GM18861 (cell line): ENCODE data around the gene ATP6V1G3.
"Not testable (repeated sequence)": the region's sequence is repeated elsewhere in the genome, so short reads cannot be mapped to it uniquely, and the experiment has no call there.

ENCODE experiments used
- ATAC-seq: cut with Tn5 transposase; IDR thresholded peaks from one replicate; pipeline ENCODE4 v1.9.1; 2021; ENCODE audit not compliant: unreplicated experiment

ATP6V1G3 gene

GRCh38 chr1:198498103-198498385, 42.4 kb downstream of the ATP6V1G3 start:
- no peak for ATAC-seq

- no peak for ATAC-seq
These were observed 43.0 kb downstream of the ATP6V1G3 start for GRCh38 chr1:198497326-198498102.

DNA sequence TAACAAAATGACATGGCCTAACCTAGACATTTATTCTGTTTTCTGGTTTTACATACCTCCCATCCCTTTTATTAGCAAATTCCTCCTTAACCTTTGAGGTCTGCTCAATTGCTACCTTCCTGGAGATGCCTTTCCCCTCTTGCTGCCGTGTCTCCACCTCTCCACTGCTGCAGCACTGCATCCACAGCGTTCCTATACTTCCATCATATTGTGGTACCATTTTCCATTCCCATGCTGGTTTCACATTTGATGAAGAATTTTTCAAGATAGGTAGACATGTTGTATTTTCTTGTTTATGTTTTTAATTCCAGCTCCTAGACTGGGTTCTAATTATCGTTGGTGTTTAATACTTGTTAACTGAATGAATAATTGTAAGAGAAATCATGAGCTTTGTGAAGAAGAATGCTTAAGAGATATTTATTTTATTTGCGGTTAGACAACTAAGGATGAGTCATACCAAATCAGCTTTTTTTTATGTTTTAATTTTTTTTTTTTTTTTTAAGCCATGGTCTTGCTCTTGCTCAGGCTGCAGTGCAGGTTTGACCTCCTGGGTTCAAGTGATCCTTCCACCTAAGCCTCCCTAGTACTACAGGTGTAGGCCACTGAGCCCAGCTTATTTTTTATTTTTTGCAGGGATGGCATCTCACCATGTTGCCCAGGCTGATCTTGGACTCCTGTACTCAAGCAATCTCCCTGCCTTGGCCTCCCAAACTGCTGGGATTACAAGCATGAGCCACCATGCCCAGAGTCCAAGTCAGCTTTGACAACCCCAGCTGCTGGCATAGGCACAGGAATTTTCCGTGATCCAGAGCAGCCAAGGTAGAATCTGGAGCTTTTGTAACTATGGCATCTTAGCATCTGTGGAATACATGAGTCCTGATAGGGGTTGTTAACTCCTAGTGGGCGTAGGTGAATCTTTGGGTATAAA, 44.0 kb downstream of the ATP6V1G3 start:
- no peak for ATAC-seq

- ATAC-seq = no peak
These were observed 44.8 kb downstream of the ATP6V1G3 start for GRCh38 chr1:198495631-198496030.

GRCh38 chr1:198494658-198495103, 45.8 kb downstream of the ATP6V1G3 start:
- no peak for ATAC-seq

GRCh38 chr1:198494139-198494538, 46.3 kb downstream of the ATP6V1G3 start:
- ATAC-seq = no peak

DNA sequence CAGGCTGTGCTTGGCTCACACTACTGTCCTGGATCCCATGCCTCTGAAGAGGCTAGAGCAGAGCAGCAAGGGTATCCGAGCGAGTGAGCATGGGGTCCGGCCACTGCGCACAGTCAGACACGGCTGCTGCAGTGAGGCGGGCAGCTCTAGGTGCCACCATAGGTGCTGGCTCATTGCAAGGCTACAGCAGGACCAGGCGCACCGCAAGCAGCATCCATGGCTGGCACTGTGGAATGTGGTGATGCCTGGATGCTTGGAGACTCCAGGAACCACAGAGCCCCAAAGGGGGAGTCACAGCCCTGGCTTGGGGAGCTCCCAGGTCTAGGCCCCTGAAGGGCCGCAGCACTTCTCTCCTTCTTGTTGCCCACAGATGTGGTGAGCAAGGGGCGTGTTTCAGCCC, 47.2 kb downstream of the ATP6V1G3 start:
- no peak for ATAC-seq

GRCh38 chr1:198492872-198493271, 47.6 kb downstream of the ATP6V1G3 start:
- no peak for ATAC-seq

- no peak for ATAC-seq
These were observed 48.9 kb downstream of the ATP6V1G3 start for GRCh38 chr1:198491596-198491995.

DNA sequence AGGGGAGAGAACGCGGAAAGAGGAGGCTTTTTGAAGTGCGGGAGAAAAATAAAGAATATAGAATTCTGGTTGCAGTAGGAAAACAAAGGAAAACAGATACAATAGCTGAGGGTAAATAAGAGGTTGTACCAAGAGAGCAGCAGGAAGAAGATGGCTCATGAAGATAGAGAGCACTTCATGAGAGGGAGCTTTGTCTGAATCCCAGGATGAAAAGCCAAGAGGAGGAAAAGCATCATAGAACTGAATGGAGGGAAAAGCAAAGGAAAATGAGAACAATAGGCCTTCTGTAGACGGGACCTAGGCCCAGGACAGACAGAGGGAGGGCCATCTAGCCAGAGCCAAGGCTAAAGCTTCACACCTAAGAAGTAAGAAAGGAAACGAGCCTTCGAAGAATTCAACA, 49.5 kb downstream of the ATP6V1G3 start:
- no peak for ATAC-seq

DNA sequence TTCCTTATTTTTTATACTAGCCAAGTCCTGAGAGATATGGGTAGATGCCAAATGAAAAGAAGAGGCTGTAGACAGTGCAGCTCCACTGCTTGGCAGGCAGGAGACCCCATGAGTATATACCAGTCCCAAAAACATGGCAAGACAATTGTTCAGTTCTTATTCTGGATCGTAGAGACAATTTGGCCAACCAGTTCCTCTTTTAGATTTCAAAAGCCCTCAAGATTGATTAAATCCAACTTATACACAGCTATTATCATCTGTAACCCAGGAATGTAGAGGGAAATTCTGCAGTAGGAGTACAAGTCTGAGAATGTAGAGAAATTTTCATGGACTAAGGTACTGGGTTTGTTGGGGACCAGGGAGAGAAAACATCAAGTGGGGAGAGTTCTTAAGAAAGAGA, 50.3 kb downstream of the ATP6V1G3 start:
- no peak for ATAC-seq

GRCh38 chr1:198486903-198487302, 53.6 kb downstream of the ATP6V1G3 start:
- no peak for ATAC-seq

DNA sequence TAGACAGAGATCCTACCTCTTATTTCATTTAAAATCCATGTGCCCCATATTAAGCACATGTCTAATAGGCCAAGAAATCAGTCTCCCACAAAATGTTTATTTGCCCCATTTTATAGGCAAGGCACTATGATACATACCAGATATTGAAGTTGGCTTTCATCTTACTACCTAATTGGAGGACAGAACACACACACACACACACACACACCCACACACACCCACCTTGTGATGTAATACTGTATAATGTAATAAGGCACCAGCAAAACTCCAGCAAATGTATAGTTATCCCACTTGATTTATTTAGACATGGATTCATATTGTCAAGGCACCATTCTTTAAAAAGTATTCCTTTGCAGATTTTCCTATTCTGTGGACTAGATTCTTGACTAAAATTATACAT, 56.8 kb downstream of the ATP6V1G3 start:
- ATAC-seq = no peak

GRCh38 chr1:198483006-198483405, 57.5 kb downstream of the ATP6V1G3 start:
- ATAC-seq = no peak

- ATAC-seq = no peak
These were observed 58.8 kb downstream of the ATP6V1G3 start for GRCh38 chr1:198481661-198482060.

DNA sequence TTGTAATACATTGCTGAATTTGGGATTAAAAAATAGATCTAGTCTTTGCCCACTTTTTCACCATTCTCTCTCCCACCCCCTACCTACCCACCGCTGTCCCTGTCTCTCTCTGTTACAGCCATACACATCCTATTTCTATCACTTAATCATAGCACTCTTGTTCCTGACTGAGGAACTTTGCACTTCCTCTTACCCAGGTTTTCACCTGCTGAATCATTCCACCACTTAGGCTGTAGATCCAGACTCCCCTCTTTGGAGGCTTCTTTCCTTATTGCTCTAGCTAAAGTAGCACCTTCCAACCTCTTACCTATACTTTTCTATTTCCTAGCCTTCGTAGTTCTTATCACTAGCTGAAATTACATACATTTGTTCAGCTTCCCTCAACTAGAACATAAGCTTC, 59.6 kb downstream of the ATP6V1G3 start:
- ATAC-seq = no peak

- ATAC-seq = not testable (repeated sequence)
These were observed 63.1 kb downstream of the ATP6V1G3 start for GRCh38 chr1:198477354-198477753.
